ENCODE data around the gene PTPN5.

PTPN5 gene

DNA sequence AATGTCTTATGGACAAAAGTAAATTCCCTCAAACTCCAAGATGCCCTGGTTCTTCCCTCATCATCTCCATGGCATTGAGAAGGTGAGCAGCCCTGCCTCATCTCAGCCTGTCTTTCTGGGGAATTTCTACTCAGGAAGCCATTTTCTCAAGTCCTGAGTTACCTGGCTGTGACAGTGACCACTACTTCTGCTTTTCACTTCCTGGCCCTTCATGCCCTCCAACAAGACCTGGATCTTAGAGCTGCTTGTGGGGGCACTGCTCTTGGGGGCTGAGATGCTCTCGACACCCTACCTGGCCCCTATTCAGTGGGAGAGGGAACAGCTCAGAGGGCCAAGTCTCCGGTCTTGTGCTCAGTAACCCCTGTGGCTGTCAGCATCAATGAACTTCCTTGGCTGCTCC lies 60.2 kb downstream of the PTPN5 start:
- H3K9ac ChIP-seq, result no peak overlapping the region
- H4K20me1 ChIP-seq, result no peaks in the 10 kb centered on the region
- no peaks in the 10 kb centered on the region for H3K36me3 ChIP-seq
- no peak overlapping the region for H3K27ac ChIP-seq
- no peak overlapping the region for H3K4me3 ChIP-seq
- no peak overlapping the region for H3K4me2 ChIP-seq
- peaks cover 22% of the 10 kb centered on the region for H3K4me1 ChIP-seq
- no peaks in the 10 kb centered on the region for H3K27me3 ChIP-seq
- H3K9me3 ChIP-seq, result no peaks in the 10 kb centered on the region
- TF ChIP-seq Cebpa-rat (IDR thresholded peaks at IDR 0.05), result no peak

DNA sequence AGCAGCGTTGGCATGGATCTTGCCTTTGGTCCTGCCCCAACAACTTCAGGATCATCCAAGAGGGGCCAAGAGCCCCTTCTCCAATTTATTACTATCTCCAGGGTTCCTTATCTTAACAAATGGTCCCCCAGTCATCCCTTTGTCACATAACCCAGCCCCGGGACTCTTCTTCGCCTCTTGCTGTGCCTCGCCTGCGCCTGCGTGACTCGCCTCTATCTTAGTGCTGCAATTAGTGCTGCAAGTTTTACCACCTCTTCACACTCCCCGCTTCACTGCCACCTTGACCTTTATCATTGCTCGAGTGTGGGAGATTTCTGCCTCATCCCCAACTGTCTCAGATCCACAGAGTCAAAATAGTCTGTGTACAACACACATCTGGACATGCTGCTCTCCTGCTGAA lies 61.6 kb downstream of the PTPN5 start:
- no peaks in the 10 kb centered on the region for H4K20me1 ChIP-seq
- H3K4me3 ChIP-seq, result no peak overlapping the region
- no peaks in the 10 kb centered on the region for H3K36me3 ChIP-seq
- no peaks in the 10 kb centered on the region for H3K27me3 ChIP-seq
- peaks cover 29% of the 10 kb centered on the region for H3K4me1 ChIP-seq
- no peak overlapping the region for H3K9ac ChIP-seq
- H3K9me3 ChIP-seq, result no peaks in the 10 kb centered on the region
- no peak overlapping the region for H3K27ac ChIP-seq
- TF ChIP-seq Cebpa-rat (IDR thresholded peaks at IDR 0.05), result no peak
- no peak overlapping the region for H3K4me2 ChIP-seq

DNA sequence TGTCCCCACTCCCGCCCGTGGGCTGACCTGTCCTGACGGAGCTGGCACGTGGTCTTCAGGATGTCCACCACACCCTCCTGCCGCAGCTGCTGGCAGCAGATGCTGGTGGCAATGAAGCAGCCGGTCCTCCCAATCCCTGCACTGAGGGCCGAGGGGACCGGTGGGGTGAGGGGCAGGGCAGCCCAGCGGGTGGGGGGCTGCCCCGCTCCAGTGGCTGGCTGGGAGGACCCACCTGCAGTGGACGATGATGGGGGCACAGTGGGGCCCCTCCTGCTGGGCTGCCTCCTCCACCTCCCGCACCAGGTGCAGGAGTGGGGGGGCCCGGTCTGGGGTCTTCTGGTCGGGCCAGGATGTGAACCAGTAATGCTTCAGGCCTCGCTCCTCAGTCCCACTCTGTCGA lies 62.2 kb downstream of the PTPN5 start:
- H4K20me1 ChIP-seq, result no peaks in the 10 kb centered on the region
- TF ChIP-seq Cebpa-rat (IDR thresholded peaks at IDR 0.05), result no peak
- H3K36me3 ChIP-seq, result no peaks in the 10 kb centered on the region
- H3K4me2 ChIP-seq, result no peak overlapping the region
- H3K27ac ChIP-seq, result no peak overlapping the region
- no peaks in the 10 kb centered on the region for H3K9me3 ChIP-seq
- no peaks in the 10 kb centered on the region for H3K27me3 ChIP-seq
- H3K9ac ChIP-seq, result no peak overlapping the region
- H3K4me1 ChIP-seq, result peaks cover 29% of the 10 kb centered on the region
- H3K4me3 ChIP-seq, result no peak overlapping the region

DNA sequence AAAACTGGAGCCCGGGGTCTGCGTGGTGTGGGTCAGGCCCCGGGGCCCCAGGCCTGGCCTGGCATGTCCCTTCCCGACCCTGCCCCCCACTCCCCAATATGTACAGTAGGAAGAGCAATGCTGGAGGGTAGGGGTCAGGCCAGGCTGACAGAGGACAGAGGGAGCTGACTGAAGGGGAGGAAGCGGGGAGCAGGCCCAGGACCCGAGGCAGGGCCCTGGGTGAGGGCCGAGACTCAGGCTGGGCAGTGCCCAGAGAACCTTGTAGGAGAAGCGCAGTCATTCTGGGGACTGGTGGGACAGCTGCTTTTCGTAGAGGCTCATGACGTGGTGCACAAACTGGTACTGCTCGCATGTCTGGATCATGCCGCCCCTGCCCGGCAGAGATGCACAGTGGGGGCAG lies 62.9 kb downstream of the PTPN5 start:
- Histone ChIP-seq H3K9ac (no peak overlapping the region), H3K36me3 (no peaks in the 10 kb centered on the region), H3K27ac (no peak overlapping the region), H4K20me1 (no peaks in the 10 kb centered on the region), H3K4me1 (peaks cover 29% of the 10 kb centered on the region), H3K4me3 (no peak overlapping the region), H3K27me3 (no peaks in the 10 kb centered on the region), H3K4me2 (no peak overlapping the region), H3K9me3 (no peaks in the 10 kb centered on the region)
- no peak for TF ChIP-seq Cebpa-rat (IDR thresholded peaks at IDR 0.05)

DNA sequence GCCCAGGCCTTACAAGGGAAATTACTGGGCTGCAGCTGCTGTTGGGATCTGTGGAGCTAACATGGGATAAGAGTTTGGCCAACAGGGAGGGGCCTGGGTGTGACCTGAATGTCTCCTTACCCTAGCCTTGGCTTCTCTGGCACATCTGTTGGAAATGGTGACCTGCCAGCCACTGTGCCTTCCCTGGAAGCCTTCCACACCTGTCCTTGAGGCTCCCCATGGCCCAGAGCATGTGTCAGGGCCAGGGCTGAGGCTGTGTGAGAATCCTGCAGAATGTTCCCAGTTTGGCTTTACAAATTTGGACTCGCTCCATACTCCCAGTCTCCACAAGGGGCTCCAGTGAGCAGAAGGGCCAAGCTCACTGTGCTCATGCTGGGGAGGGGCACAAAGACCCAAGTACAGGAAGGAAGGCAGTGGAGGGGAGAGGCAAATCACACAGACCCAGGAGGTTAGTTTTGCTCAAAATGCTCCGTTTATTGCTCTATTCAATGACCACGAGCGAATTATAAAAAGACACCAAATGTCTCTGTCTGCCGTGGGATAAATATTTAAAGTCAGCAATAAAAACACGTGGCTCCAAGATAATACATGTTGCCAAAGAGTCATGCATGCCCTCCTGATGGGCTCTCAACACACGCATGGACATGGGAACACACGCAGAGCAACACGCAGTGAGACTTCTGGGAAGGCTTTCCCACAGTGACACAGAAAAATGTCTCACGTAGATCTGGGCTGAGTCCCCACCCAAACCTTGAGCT lies 63.9 kb downstream of the PTPN5 start:
- peak overlapping the region; percentile 8; the same call in 1 of the 2 replicates for H3K27ac ChIP-seq
- no peak overlapping the region for H3K4me3 ChIP-seq
- no peak for TF ChIP-seq Cebpa-rat (IDR thresholded peaks at IDR 0.05)
- no peaks in the 10 kb centered on the region for H3K27me3 ChIP-seq
- H3K9me3 ChIP-seq, result no peaks in the 10 kb centered on the region
- peaks cover 29% of the 10 kb centered on the region for H3K4me1 ChIP-seq
- no peaks in the 10 kb centered on the region for H3K36me3 ChIP-seq
- H3K4me2 ChIP-seq, result peak overlapping the region; percentile 36
- H3K9ac ChIP-seq, result no peak overlapping the region
- no peaks in the 10 kb centered on the region for H4K20me1 ChIP-seq

DNA sequence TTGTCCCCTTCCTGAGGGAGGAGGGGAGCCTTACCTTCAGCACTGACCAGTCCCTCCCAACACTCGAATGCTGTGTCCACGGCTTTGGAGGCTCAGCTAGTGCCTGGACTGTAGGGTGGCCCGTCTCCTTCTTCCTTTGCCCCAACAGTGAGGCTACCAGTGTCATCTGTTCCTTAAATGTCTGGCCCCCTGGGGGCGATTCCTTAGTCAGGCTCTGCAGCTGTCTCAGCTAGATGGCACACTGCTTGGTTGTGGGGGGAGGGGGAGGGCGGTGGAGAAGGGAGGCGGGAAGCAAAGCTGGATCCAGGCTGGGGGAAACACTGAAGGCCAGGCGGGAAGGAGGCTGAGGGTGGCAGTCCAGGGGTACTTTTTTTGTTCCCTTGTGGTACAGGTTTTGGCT lies 65.6 kb downstream of the PTPN5 start, which contains the start of gene IGSF22:
Gene IGSF22 (minus strand): TSS at position 149 of the 400 bp plus-strand sequence. CDS start 1,952 bp downstream, outside the sequence.
- no peak for TF ChIP-seq Cebpa-rat (IDR thresholded peaks at IDR 0.05)
- Histone ChIP-seq H3K4me2 (no peak within 1 kb of the TSS), H3K9me3 (no peaks in the 10 kb centered on the region), H4K20me1 (no peaks in the 10 kb centered on the region), H3K27me3 (no peaks in the 10 kb centered on the region), H3K4me3 (no peak within 1 kb of the TSS), H3K4me1 (peaks cover 29% of the 10 kb centered on the region), H3K36me3 (no peaks in the 10 kb centered on the region), H3K9ac (no peak within 1 kb of the TSS), H3K27ac (no peak within 1 kb of the TSS)

DNA sequence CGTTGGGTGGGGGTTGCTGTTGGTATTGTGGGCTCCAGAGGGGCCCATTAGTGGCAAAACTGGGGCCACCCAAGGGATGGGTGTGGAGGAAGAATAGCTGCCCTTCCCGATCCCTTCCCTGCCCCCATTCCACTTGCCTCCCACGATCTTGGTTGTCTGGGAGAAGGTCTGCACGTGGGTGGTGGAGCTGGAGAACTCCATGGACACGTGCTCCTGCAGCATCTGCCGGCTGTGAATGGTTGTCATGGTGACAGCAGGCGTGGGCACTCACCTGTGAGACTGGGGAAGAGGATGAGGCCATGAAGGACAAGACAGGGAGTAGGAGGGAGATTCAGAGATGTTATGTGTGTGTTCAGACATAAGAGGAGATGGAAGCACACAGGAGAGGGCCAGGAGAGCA lies 67.6 kb downstream of the PTPN5 start:
- no peak for TF ChIP-seq Cebpa-rat (IDR thresholded peaks at IDR 0.05)
- no peaks in the 10 kb centered on the region for H3K9me3 ChIP-seq
- H3K4me2 ChIP-seq, result no peak overlapping the region
- no peaks in the 10 kb centered on the region for H3K36me3 ChIP-seq
- H3K27me3 ChIP-seq, result no peaks in the 10 kb centered on the region
- no peaks in the 10 kb centered on the region for H4K20me1 ChIP-seq
- peaks cover 29% of the 10 kb centered on the region for H3K4me1 ChIP-seq
- H3K9ac ChIP-seq, result no peak overlapping the region
- no peak overlapping the region for H3K4me3 ChIP-seq
- H3K27ac ChIP-seq, result no peak overlapping the region

DNA sequence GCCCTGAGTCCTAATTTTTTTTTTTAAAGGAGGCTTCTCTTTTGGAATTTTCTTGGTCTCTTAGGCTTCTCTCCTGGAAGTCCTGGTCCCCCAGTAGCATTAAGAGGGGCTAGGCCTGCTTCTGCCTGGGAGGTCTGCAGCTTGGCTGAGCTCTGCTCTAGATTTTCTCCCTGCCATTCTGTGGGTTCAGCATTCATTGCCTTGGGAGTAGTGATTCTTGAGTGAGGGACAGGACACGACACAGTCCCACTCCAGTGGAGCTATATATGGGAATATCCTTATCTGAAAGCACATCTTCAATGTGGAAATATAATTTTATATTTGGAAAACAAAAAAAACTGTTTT lies 69.3 kb downstream of the PTPN5 start:
- Histone ChIP-seq H3K27me3 (no peaks in the 10 kb centered on the region), H4K20me1 (no peaks in the 10 kb centered on the region), H3K4me3 (peak overlapping the region; percentile 75), H3K4me2 (peak overlapping the region; percentile 96), H3K9me3 (no peaks in the 10 kb centered on the region), H3K27ac (no peak overlapping the region), H3K9ac (peak overlapping the region; percentile 82), H3K36me3 (no peaks in the 10 kb centered on the region), H3K4me1 (peaks cover 21% of the 10 kb centered on the region)
- no peak for TF ChIP-seq Cebpa-rat (IDR thresholded peaks at IDR 0.05)

DNA sequence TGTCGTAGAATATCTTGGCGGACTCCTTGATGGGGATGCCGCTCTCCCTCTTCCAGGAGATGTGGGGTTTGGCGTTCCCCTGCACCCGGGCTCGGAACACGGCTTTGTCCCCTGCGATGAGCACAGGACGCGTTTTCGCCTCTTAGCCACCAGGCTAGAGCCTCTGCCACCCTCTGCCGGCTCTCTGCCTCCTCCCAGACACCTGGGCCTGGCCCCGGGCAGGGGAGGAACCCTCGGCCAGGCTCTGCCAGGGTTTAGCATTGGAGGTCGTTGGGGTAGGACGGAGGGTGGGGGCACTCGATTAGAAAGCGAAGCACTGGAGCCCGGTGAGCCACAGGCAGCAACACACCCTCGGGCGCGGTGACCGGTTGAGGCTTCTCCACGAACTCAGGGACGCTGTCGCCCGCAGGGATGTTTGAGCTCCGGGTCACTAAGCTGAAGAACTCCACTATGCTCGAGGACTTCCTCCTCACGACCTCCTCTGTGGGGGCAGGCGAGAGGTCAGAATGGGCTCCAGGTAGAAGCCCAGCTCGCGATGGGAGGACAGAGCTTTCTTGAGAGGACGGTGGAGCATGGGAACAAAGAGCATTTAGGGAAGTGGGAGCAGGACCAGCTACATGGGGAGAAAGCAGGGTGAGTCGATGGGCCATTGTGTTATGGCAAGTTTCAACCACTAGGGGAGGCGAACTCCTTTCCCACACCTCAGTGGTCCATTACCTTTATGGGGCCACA lies 69.9 kb downstream of the PTPN5 start:
- H4K20me1 ChIP-seq, result no peaks in the 10 kb centered on the region
- peak overlapping the region; percentile 75 for H3K4me3 ChIP-seq
- peaks cover 17% of the 10 kb centered on the region for H3K4me1 ChIP-seq
- H3K4me2 ChIP-seq, result peak overlapping the region; percentile 96
- no peaks in the 10 kb centered on the region for H3K36me3 ChIP-seq
- H3K9ac ChIP-seq, result peak overlapping the region; percentile 82
- peak overlapping the region; percentile 76 for H3K27ac ChIP-seq
- no peak for TF ChIP-seq Cebpa-rat (IDR thresholded peaks at IDR 0.05)
- no peaks in the 10 kb centered on the region for H3K27me3 ChIP-seq
- H3K9me3 ChIP-seq, result no peaks in the 10 kb centered on the region

DNA sequence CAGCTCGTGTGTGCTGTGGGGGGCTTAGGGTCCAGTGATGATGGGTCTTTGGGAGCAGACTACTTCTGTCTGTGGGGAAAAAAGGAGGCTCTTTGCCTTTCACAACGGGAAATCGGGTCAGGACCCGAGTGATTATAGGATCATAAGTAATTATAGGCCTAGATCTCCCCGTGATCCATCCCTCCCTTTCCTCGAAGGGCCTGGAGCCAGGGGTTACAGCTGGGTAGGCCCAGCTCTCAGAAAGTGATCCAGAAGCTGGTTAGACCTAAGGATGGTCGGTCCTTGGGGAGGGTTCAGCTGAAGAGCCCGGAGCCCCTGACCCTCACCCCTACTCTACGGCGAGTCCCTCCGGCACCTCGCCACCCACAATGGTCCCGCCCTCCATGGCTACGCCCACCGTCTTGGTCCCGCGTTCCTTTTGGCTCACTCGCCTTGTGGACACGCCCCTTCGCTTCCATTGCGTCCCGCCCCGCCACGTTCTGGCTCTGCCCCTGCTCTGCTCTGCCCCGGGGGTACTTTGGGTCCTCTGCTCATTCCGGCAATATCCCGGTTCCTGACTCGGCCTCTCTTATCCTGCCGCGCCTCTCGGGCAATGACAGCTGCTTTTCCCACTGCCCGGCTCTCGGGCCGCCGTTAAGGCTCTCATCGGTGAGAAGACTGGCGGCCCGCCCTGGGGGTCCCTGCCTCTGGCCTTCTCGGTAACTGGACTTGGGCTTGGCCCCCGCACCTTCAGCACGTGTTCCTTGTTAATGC lies 70.6 kb downstream of the PTPN5 start:
- no peaks in the 10 kb centered on the region for H4K20me1 ChIP-seq
- no peaks in the 10 kb centered on the region for H3K27me3 ChIP-seq
- peak overlapping the region; percentile 76 for H3K27ac ChIP-seq
- peak overlapping the region; percentile 82 for H3K9ac ChIP-seq
- no peaks in the 10 kb centered on the region for H3K9me3 ChIP-seq
- no peaks in the 10 kb centered on the region for H3K36me3 ChIP-seq
- H3K4me1 ChIP-seq, result peaks cover 9% of the 10 kb centered on the region
- peak overlapping the region; percentile 96 for H3K4me2 ChIP-seq
- TF ChIP-seq Cebpa-rat (IDR thresholded peaks at IDR 0.05), result no peak
- H3K4me3 ChIP-seq, result peak overlapping the region; percentile 75
